Right kidney (tissue), 1 donor: ENCODE measurements around the gene AVPR2.
A peak's percentile ranks its signal among the peaks of the same experiment; 100 is the strongest.

Experiments used
- DNase-seq: peaks from one replicate; pipeline ENCODE4 v3.0.0-alpha.2; 2016

AVPR2 gene

GRCh38 chrX:153870791-153871360, 33.6 kb upstream of the AVPR2 start:
- no peak for DNase-seq

- DNase-seq, result no peak
These were observed 33.0 kb upstream of the AVPR2 start for GRCh38 chrX:153871451-153871850.

GRCh38 chrX:153871946-153872878, 32.3 kb upstream of the AVPR2 start:
- no peak for DNase-seq

GRCh38 chrX:153873282-153874084, 31.0 kb upstream of the AVPR2 start:
- no peak for DNase-seq

GRCh38 chrX:153874085-153874365, 30.4 kb upstream of the AVPR2 start:
- DNase-seq, result no peak

- DNase-seq, result no peak
These were observed 29.9 kb upstream of the AVPR2 start for GRCh38 chrX:153874366-153875125.

- DNase-seq, result peak; percentile 69
These were observed 28.9 kb upstream of the AVPR2 start for GRCh38 chrX:153875391-153876111.

GRCh38 chrX:153876112-153876491, 28.4 kb upstream of the AVPR2 start:
- no peak for DNase-seq

GRCh38 chrX:153877571-153878261, 26.8 kb upstream of the AVPR2 start:
- DNase-seq, result no peak

GRCh38 chrX:153878345-153878744, 26.1 kb upstream of the AVPR2 start:
- no peak for DNase-seq

- peak; percentile 15 for DNase-seq
These were observed 25.4 kb upstream of the AVPR2 start for GRCh38 chrX:153878969-153879653.

GRCh38 chrX:153879741-153880439, 24.6 kb upstream of the AVPR2 start:
- no peak for DNase-seq

- no peak for DNase-seq
These were observed 24.0 kb upstream of the AVPR2 start for GRCh38 chrX:153880440-153880815.

GRCh38 chrX:153881281-153881680, 23.2 kb upstream of the AVPR2 start:
- DNase-seq, result no peak

GRCh38 chrX:153882086-153882498, 22.4 kb upstream of the AVPR2 start:
- no peak for DNase-seq

GRCh38 chrX:153882557-153882956, 21.9 kb upstream of the AVPR2 start:
- no peak for DNase-seq

GRCh38 chrX:153883163-153883843, 21.2 kb upstream of the AVPR2 start:
- DNase-seq, result no peak

- DNase-seq, result no peak
These were observed 20.3 kb upstream of the AVPR2 start for GRCh38 chrX:153884136-153884535.

- DNase-seq, result no peak
These were observed 19.9 kb upstream of the AVPR2 start for GRCh38 chrX:153884590-153884989.
